Measurements from ENCODE around the gene TFF2.

Gene TFF2

DNA sequence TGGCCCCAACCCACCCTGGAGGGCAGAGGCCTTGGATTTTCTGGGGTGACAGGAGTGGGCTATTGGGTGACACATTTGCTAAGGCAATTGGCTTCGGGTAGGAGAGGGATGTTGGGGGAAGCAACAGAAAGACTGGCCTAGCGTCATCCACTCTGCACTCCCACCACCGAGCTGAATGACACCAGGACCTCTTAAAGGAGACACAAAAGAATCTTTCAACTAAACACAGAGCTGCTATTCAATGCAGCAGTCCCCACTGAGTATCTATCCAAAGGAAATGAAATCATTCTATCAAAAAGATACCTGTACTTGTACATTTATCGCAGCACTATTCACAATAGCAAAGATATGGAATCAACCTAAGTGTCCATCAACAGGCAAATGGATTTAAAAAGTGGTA is 6.2 kb downstream of the TFF2 start:
- DNase-seq, result no peak

DNA sequence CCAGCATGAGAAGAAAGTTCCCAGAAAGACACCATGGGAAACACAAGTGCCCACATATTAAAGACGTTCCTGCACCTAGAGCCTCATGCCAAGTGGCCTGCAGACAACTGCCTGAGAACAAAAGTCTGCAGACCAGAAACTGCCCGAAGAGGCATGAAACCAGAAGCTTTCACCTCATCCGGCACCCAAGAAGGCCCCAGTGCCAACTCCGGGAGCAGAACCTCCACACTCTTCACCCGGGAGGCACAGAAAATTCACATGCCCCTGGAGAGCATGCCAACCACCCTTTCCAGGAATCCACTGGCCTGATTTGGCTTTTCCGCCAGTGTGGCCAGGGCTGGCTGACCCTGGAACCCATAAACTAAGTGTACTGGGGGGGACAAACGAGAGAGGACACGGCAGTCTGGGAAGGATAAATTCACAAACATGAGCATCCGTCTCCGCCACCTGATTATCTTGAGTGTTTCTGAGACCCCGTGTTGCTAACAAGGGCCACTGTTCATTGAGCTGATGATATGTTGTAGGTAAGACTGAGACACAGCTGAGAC is 6.8 kb downstream of the TFF2 start:
- no peak for DNase-seq

DNA sequence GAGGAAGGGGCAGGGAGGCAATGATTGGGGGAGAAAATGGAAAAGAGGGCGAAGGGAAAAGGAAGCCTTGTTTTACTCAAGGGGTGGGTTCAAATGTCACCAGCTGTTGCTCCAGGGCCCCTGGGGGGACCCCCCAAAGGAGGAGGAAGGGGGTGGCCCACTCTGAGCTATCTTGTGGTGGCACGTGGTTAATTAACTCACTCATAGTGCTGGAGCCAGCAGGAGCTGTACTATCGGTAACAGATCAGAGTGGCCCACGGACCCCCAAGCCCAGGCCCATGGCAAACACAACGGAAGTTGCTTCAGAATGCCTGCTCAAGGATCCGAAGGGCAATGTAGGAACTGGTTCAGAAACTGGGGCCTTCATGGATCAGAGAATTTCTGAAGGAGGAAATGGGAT is 7.2 kb downstream of the TFF2 start:
- no peak for DNase-seq

DNA sequence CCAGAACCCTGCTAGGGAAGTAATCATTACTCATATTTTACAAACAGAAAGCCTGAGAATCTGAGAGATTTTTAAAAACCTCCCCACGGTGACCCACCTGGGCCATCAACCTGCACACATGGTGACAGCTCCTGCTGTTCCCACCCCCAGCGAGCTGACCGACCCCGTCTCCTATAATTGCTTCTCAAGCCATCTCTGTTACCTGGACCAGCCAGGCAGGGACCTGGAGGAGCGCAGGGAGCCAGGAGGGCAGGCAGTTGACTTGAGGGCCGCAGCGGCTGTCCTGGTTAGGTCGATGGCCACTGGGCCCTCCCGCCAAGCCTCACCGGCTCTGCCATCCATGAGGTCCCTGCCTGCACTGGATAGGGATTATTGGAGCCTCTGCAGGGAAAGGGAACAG is 7.7 kb downstream of the TFF2 start:
- DNase-seq, result no peak

DNA sequence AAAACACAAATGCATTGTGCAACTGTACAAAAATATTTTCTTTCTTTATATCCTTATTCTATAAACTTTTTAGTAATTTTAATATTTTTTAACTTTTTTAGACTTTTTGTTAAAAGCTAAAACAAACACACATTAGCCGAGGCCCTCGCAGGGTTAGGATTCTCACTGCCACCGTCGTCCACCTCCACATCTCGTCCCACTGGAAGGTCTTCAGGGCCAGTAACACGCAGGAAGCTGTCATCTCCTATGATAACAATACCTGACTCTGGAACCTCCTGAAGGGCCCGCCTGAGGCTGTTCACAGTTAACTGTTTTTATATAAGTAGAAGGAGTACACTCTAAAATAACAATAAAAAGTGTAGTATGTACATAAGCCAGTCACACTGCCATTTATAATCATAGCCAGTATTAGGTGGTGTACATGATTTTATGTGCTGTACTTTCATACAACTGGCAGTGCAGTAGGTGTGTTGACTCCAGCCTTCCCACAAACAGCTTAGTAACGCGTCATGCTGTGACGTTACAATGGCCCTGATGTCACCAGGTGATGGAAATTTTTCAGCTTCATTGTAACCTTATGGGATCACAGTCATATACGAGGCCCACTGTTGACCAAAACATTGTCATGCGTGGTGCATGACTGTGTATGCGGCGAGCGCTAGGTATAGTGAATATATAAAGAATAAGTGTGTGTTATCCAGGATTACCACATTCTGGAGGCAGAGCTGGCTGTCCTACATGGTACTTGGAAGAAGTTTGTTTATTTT is 8.8 kb downstream of the TFF2 start:
- no peak for DNase-seq

DNA sequence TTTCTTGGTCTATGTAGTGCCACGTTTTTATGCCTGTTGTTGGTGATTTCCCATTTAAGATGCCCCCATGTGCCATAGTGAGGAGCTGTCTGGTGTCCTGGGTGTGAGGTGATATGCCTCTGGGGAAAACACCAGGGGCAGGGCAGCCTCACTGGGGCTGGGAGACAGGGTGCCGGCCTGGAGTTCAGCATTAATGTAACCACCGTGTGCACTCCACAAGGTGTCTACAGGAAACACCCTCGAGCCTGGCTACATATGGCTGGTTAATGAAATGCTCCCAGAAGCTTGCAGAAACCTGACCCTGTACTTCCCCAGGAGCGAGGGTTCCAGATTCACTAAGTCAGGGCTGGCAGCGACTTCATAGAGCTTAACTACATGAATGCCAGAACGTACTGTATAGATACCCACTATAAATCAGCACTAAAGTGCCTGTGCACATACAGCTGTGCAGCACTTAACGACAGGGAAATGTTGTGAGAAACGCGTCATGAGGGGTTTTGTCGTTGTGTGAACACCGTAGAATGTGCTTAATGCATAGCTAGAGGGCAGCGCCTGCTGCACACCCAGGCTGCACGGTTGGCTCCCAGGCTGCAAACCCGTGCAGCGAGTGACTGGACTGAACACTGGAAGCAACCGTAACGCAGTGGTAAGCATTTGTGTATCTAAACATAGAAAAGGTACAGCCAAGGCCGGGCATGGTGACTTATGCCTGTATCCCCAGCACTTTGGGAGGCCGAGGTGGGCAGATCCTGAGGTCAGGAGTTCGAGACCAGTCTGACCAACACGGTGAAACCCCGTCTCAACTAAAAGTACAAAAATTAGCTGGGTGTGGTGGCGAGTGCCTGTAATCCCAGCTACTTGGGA is 10.4 kb downstream of the TFF2 start:
- no peak for DNase-seq

DNA sequence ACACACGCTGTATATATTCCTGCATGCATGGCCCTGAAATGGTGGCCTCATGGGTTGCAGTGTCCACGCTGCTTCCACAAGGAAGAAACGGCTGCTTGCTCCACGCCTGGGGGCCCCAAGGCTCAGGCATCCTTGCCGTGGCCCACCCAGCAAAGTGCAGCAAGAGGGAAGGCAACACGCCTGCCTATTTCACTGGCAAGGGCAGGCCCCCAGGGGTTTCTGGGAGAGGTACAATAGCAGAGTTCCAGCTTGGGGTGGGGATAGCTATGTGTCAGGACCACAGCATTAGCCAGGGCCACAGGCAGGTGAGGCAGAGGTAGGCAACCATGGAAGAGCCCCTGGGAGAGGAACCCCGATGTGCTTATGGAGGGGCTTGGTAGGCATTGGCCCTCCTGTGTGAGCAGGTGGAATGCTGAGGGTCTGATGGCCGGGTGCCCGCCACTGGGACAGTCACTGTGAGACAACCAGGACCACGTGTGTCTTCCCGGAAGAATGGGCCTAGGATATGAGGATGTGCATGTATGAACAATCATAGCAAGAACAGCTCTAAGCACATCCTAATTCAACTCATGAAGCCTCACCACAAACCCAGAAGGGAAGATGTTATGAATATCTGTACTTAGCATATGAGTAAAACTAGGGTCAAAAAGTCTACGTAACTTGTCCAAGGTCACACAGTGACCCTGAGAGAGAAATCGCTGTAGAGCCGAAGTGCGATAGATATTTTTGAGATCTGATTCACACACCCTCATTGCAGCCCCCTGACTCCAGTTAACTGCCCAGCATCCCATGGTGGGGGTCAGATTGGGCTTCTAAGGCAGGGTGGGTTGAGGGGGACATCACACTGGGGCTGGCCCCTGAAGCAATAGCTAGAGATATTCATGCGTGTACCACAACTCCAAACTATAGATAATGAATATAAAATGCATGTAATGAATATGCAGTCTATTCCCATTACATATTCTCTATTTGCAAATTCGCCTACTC is 11.8 kb downstream of the TFF2 start:
- DNase-seq, result no peak

DNA sequence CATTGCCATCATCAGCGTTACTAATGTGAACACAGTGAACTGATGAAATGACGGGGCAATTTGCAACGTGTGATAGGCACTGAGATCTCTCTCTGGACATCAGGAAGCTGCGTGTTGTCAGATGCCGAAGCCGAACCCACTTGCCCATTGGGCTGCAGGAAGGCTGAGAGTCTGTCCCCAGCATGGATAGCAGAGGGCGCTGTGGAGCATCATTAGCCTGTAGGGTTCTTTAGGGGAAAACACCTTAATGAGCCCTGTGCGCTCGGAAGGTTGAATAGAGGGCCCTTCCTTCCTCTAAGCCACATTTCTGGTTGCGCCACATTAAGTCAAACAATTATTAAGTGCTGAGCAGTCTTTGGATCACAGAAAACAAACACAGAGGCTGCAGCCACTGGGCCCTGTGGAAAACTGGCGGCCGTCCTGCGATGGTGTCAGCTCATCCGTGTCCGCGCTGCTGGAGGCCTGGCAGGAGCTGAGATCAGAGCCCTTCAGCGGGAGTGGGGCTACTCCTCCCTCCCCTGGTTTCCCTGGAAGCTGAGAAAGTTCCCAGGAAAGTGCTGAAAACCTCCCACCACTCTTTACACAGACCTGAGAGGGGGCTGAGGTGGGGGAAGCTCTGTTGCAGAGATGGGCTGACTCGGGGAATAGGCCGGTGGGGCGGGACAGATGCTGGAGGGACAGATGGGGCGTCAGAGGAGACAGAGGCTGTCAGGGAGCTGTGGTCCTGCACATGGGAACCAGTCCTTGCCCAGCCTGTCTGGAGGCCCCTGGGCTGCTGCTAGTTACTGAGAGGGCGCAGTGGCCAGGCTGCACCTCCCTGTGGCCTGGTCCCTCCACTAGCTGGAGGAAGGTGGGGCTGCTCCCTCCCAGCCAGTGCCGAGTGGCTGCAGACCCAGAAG is 12.7 kb downstream of the TFF2 start:
- DNase-seq, result peak; percentile 79

DNA sequence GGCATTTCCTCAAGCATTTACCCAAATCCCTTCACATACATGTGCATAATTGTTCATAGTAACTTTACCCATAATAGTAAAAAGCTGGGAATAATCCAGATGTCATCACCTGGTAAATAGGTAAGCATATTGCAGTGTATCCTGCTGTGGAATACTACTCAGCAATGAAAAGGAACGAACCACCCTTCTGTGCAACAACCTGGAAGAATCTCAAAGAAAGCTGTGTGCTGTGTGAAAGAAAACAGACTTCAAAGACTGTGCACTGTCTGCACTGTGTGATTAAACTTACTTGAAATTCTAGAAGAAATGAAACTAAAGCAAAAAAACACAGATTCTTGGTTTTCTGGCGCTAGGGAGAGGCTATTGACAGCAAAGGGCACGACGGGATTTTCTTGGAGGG is 13.5 kb downstream of the TFF2 start:
- no peak for DNase-seq

DNA sequence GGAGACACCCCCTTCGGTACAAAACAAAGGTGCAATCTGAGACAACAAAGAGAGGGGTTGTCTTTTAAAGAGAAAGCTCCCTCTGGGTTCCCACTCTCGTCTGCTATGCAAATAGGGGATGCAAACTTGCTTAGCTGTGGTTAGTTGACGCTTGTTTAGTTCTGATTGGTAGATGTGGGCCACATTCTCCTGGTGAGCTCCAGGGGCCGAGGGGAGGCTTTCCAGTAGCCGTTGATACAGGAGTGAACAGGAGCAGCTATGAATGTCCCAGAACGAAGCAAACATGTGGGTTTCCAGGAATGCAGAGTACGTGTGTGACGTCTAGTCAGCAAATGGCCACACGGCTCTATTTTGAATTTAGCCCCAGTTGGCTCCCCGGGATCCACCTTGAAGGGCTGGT is 14.7 kb downstream of the TFF2 start:
- no peak for DNase-seq

DNA sequence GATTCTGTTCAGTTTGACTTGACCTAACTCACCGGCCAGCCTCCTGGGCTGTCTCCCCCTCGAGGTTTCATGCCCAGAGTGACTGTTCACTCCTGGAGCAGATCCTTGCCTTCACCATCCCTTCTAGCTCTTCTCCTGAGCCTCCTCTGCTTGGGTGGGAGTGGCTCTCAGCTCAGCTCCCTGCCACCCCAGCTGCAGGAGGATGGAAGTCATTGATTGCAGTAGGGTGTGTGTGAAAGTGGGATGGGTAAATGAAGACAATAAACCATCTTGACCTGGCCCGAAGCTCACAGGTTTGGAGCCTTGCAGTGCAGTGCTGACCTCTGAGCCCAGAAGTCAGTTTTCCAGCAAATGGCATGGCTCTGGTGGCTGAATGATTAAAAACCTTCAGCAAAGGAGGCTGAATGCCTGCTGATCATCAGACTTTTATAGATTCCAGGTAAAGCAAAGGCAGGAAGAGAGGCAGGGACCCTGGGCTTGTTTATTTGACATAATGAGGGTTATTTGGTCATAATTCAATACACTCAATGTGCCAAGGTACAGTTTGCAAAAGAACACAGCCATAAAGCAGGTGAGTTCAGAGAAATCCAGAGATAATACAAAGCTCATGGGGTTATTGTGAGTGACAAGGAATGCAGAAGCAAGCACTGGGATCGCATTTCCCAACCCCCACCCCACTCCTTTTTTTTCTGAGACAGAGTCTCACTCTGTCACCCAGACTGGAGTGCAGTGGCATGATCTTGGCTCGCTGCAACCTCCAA is 18.1 kb downstream of the TFF2 start:
- DNase-seq, result no peak

DNA sequence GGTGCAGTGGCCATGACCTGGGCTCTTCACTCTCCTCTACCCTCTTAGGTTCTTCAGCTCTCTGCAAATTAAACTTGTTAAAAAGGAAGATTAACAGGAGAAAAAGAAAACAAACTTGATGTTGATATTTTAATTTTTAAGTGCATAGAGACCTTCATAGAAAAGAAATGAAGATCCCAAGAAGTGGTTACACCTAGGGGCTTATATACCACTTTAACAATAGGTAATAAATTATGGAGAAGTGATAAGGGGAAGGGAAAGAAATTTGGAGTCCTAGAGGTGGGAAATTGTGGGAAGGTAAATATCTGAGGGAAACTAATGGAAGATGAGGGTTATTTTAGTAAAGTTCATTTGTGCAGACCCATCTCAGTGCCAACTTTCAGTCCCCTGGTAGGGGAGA is 19.1 kb downstream of the TFF2 start:
- no peak for DNase-seq

DNA sequence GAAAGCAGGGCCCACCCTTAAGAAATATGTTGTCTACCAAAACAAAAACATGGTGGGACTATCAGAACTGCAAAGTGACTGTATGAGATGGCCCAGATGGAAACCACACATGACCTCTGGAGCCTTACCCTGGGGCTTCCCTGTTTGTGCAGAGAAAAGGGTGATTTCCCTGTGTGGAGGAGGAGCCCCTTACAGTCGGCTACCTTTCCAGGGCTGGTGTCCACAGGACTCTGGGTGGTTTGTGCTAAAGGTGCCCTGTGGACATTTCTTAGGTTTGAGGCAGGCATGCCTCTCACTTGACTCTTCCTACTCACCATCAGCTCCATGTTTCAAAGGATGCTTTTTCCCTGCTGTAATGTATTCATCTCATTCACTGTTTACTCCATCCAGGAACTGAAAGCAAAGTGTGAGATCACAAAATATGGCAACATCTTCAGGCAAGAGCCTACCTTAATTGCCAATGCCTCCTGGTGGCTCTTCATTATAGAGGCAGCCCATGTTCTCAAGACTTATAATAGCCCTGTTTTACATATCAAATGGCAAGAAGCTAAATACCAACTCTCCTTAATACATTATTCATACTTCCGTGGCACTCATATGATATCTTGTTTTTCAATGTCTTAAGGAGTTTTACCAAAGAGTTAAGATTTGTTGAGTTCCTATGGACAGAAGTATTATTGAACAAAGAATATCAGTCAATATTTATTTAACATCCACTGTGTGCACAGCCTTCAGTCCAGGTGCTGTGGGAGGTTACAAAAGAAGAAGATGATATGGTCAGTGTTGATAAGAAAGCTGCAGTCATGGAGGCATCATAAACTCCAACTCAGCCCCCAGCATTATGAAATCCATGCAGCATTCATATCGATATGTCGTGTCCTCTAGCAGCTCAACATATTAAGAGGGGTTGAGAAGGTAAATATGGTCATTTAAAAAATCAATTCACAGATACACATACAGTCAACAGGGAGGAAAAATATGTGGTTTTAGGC is 20.1 kb downstream of the TFF2 start:
- no peak for DNase-seq

DNA sequence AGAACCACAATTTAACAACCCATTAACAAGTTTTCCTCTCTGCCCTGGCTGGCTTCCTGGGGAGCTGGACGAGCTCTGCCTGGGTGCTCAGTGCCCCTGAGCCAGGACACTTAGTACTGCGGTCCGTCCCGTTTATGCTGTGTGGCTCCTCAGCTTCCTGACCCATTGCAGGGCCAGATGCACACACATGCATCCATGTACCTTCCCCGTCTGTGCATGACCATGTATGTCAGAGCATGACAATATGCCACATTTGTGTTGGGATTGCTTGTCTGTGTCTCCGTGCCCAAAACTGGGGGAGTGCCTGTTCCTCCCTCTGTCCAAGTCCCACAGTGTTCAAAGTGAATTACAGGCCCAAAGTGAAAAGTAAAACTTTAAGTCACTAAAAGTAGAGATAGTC is 25.9 kb downstream of the TFF2 start:
- no peak for DNase-seq

DNA sequence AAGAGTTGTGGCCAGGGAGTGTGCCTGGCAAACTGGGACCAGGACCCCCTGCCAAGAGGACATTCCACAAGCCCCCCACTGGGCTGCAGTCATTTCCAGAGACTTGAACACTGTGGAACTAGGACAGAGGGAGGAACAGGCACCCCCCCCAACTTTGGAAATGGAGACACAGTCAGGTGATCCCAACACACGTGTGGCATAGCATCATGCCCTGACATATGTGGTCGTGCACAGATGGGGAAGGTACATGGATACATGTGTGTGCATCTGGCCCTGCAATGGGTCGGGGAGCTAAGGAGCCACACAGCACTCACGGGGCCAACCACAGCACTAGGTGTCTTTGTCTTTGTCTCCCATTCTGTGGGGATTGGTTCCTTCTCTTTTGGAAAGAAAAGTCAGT is 28.9 kb downstream of the TFF2 start:
- DNase-seq, result no peak

DNA sequence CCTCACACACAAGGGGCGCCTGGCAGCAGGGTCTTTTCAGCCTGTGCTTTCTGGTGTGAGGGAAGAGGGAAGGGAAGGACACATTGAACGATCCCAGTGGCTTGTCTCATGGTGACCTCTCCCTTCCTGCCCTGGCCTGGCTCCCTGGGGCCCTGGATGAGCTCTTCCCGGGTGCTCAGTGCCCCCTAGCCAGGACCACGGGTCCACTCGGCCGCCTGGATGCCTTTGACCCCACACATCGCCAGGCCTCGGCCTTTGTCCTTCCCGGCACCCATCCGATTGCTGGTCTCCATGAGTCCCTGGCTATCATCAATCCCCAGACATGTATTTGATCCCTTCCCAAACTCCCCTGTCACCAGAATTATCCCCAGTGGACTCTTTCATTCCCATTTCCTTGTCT is 29.6 kb downstream of the TFF2 start:
- no peak for DNase-seq

DNA sequence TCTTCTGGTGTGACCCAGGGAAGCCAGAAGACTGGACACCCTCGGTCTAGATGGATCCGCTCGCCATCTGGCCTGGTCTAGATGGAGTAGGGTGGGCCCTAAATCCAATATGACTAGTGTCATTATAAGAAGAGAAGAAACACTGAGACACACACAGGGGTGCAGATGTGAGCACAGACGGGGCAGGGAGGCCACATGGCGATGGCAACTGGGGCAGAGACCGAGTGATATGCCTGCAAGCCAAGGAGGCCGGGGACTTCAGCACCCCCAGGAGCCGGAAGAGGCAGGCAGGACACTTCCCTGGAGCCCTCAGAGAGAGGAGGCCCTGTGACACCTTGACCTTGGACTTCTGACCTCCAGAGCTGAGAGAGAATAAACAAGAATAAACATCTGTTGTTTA is 30.0 kb downstream of the TFF2 start:
- no peak for DNase-seq

DNA sequence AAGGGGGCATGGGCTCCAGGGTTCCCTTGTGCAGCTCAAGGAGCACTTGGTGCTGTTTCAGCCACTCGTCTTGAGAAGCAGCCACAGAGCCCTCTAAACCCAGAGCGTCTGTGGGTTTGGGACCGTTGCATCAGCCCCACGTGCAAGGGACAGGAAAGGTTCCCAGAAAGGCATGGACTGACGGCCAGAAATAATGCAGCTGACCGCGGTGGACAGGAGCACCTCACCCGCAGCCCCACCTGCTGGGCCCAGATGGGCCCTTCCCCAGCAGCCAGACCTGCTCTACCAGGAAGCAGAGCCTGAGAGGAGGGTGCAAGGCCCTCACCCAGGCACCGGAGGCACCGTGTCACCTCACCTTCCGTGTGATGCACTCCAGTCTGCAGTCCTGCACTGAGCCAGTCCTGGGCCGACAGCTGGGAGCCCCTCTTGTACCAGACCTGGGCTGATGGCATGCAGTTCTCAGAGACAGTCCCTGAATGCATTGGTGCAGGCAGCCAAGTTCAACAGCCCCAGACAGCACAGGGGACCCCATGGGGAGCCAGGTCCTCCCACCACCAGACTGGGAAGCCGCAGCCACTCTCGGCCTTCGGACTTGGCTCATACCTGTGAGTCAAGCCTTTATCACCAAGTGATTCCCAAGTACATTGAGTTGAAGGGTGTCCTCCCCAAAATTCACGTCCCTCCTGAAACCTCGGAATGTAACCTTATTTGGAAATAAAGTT is 30.8 kb downstream of the TFF2 start:
- DNase-seq, result no peak

DNA sequence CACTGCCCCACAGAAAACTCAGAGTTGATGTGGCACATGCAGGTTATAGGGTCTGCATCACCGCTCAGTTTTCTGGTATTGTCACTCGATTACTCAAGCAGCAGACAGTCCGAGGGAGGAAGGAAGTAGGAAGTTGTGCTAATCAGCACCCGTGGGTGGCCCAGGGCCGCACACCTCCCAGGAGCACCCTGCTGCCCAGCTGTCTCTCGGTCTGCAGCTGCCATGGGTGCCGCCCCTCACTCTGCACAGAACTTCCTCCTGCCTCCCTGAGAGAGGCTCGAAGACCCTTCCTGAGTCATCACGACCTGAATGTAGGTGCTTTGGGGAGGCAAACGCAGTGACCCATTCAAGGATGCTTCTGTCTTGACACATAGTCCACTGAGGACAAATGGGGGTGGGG is 31.4 kb downstream of the TFF2 start:
- no peak for DNase-seq
